Mesothelial cell of epicardium (in vitro differentiated cells): ENCODE measurements around the gene C22orf42. TPM values are rescaled to one million over a fixed set of nuclear protein-coding genes. Genes with fewer than 3 reads are reported as not detected.
"Not testable (repeated sequence)": the region's sequence is repeated elsewhere in the genome, so short reads cannot be mapped to it uniquely, and the experiment has no call there.

ENCODE experiments used
- DNase-seq, 2 experiments: peaks; one replicate each; pipeline ENCODE4 v3.0.0; 2021; ENCODE audit warnings: low spot score in 2 of 2; ENCODE audit not compliant: unreplicated experiment in 2 of 2
- H3K27ac Mint-ChIP-seq: 2 replicates; pipeline ENCODE4 v1.8.0; 2021; ENCODE audit warnings: mixed read lengths
- H3K27me3 Mint-ChIP-seq: 2 replicates; pipeline ENCODE4 v1.8.0; 2021; ENCODE audit warnings: low read depth, mixed read lengths
- H3K36me3 Mint-ChIP-seq: 2 replicates; pipeline ENCODE4 v1.8.0; 2021; ENCODE audit warnings: mixed read lengths
- H3K4me1 Mint-ChIP-seq: 2 replicates; pipeline ENCODE4 v1.8.0; 2021; ENCODE audit warnings: mixed read lengths
- H3K4me3 Mint-ChIP-seq: 2 replicates; pipeline ENCODE4 v1.8.0; 2021; ENCODE audit warnings: mild to moderate bottlenecking, moderate library complexity, mixed read lengths
- H3K9me3 Mint-ChIP-seq: 2 replicates; pipeline ENCODE4 v1.8.0; 2021; ENCODE audit warnings: mixed read lengths
- total RNA-seq: library from RNA; stranded (reverse); gene quantifications from 3 replicates; pipeline ENCODE4 v1.2.1, GENCODE V29; 2021
- TF ChIP-seq, protein P1 (sequence below): fragments of 200-600 bp; sonication (generic); IDR thresholded peaks from one replicate; pipeline ENCODE4 v1.5.0; 2021; ENCODE audit warnings: antibody characterized with exemption; ENCODE audit not compliant: unreplicated experiment

Gene C22orf42
- total RNA-seq, 1 donor from 2014 or later = not detected

- Mint-ChIP-seq H3K36me3 (no peaks in the 10 kb centered on the region), H3K27me3 (peaks cover 24% of the 10 kb centered on the region), H3K27ac (no peak overlapping the region), H3K4me3 (no peak overlapping the region), H3K4me1 (peaks cover 4% of the 10 kb centered on the region), H3K9me3 (peaks cover 11% of the 10 kb centered on the region)
- DNase-seq = no peak
- TF ChIP-seq, protein P1, sequence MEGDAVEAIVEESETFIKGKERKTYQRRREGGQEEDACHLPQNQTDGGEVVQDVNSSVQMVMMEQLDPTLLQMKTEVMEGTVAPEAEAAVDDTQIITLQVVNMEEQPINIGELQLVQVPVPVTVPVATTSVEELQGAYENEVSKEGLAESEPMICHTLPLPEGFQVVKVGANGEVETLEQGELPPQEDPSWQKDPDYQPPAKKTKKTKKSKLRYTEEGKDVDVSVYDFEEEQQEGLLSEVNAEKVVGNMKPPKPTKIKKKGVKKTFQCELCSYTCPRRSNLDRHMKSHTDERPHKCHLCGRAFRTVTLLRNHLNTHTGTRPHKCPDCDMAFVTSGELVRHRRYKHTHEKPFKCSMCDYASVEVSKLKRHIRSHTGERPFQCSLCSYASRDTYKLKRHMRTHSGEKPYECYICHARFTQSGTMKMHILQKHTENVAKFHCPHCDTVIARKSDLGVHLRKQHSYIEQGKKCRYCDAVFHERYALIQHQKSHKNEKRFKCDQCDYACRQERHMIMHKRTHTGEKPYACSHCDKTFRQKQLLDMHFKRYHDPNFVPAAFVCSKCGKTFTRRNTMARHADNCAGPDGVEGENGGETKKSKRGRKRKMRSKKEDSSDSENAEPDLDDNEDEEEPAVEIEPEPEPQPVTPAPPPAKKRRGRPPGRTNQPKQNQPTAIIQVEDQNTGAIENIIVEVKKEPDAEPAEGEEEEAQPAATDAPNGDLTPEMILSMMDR = no peak
Measured at GRCh38 chr22:32144496-32145274, 14.4 kb downstream of the C22orf42 start.

GRCh38 chr22:32142600-32142999 lies 16.5 kb downstream of the C22orf42 start:
- DNase-seq = no peak
- H3K27ac Mint-ChIP-seq = no peak overlapping the region
- H3K36me3 Mint-ChIP-seq = no peaks in the 10 kb centered on the region
- TF ChIP-seq, protein P1 = no peak
- no peak overlapping the region for H3K4me3 Mint-ChIP-seq
- peaks cover 5% of the 10 kb centered on the region for H3K4me1 Mint-ChIP-seq
- H3K27me3 Mint-ChIP-seq = peaks cover 38% of the 10 kb centered on the region
- peaks cover 6% of the 10 kb centered on the region for H3K9me3 Mint-ChIP-seq

DNA sequence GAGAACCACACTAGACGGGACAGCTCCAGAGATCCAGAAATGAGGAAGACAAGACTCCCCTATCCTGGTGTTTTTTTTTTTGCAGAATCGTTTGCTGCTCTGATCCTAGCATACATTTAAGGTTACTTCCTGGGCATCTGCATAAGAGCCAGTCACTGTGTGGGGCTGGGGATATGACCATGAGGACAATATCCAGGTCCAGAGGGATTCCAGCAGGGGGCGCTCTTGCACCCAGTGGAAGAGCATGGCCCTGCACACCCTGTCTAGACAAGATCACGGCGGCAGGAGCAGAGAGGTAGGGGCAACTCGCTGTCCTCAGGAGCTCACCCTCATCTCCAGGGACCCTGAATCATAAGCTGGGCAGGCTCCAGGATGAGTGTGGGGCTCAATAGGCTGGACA lies 18.4 kb downstream of the C22orf42 start:
- H3K9me3 Mint-ChIP-seq, H3K27ac Mint-ChIP-seq, H3K4me3 Mint-ChIP-seq, DNase-seq, H3K4me1 Mint-ChIP-seq, H3K36me3 Mint-ChIP-seq: not testable (repeated sequence)
- TF ChIP-seq, protein P1 = peak; percentile 19
- peaks cover 46% of the 10 kb centered on the region for H3K27me3 Mint-ChIP-seq

DNA sequence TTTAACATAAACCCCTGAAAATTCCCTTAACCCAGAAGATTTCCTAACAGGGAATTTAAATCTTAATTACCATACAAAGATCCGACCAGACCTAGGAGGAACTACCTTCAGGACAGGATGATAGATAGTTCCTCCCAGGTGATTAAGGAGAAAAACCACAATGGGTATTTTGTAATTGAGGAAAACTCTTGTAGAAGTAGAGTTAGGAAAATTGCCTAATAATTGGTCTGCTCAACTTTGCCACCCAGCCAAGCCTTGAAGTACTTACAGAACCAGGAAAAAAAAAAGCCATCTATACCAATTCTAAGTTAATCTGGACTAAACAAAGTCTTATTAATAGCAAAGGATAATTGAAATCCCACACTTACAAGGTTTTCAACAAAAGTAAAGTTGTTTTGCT lies 20.5 kb downstream of the C22orf42 start:
- H3K27ac Mint-ChIP-seq, H3K36me3 Mint-ChIP-seq, H3K9me3 Mint-ChIP-seq, H3K4me1 Mint-ChIP-seq, H3K4me3 Mint-ChIP-seq, DNase-seq: not testable (repeated sequence)
- H3K27me3 Mint-ChIP-seq = peaks cover 51% of the 10 kb centered on the region

DNA sequence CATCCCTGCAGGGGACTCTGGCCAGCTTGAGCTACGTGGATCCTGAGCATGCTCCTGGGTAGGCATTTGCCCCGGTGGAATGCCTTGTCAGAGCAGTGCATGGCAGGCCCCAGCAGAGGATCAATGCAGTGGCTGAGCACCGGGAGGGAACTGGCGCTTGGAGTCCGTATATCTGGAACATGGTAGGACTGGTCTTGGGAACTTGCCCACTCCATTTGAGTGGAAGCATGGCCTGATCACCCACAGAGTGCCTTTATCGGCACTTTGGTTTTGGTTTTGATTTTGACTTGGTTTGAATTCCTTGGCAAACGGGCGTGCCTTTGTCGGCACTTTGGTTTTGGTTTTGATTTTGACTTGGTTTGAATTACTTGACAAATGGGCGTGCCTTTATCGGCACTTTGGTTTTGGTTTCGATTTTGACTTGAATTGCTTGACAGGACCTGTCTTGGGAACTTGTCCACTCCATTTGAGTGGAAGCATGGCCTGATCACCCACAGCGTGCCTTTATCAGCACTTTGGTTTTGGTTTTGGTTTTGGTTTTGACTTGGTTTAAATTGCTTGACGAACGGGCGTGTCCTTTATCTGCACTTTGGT lies 21.3 kb downstream of the C22orf42 start:
- not testable (repeated sequence) for H3K27ac Mint-ChIP-seq, H3K4me3 Mint-ChIP-seq, H3K4me1 Mint-ChIP-seq

GRCh38 chr22:32136881-32137280 lies 22.2 kb downstream of the C22orf42 start:
- not testable (repeated sequence) for H3K4me3 Mint-ChIP-seq, H3K4me1 Mint-ChIP-seq, H3K27ac Mint-ChIP-seq, H3K9me3 Mint-ChIP-seq, DNase-seq, H3K36me3 Mint-ChIP-seq
- peaks cover 44% of the 10 kb centered on the region for H3K27me3 Mint-ChIP-seq

More for the DNA sequence above, 21.3 kb downstream of the C22orf42 start:
- H3K9me3 Mint-ChIP-seq, H3K36me3 Mint-ChIP-seq, DNase-seq: not testable (repeated sequence)
- peaks cover 50% of the 10 kb centered on the region for H3K27me3 Mint-ChIP-seq

DNA sequence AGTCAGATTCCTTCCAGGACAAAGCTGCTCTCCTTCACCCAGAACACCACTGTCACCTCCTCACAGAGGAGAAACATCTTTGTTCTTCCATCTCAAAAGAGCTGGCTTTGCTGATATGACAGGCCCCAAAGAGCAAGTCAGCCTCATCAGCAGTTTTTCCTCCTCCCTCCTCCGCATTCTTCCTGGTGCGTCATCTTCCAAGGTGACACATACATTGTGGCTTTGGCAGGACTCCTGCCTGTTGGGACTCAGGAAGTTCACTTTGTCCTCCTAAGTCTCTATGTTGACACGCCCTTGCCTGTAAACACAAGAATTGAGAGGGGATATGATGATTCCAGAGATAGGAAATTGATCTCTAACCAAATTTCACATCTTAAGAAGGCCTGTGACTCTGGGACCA lies 23.1 kb downstream of the C22orf42 start:
- peaks cover 42% of the 10 kb centered on the region for H3K27me3 Mint-ChIP-seq
- H3K36me3 Mint-ChIP-seq, H3K27ac Mint-ChIP-seq, DNase-seq, H3K9me3 Mint-ChIP-seq, H3K4me3 Mint-ChIP-seq, H3K4me1 Mint-ChIP-seq: not testable (repeated sequence)

DNA sequence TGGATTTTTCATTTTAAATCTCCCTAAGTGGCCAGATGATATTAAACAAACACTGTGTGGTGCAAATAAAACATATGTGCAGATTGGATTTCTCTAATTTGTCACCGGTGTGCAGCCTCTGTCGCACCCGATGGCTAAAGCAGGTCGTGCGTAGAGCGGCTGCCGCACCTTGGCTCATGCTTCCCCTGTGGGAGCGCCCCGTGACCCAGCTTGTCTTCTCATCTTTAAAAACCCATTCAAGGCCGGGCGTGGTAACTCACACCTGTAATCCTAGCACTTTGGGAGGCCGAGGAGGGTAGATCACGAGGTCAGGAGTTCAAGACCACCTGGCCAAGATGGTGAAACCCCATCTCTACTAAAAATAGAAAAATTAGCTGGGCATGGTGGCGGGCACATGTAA lies 24.3 kb downstream of the C22orf42 start:
- peaks cover 41% of the 10 kb centered on the region for H3K27me3 Mint-ChIP-seq
- H3K4me3 Mint-ChIP-seq, H3K27ac Mint-ChIP-seq, DNase-seq, H3K4me1 Mint-ChIP-seq, H3K36me3 Mint-ChIP-seq, H3K9me3 Mint-ChIP-seq: not testable (repeated sequence)
